Measurements from ENCODE around the gene E2F4.

E2F4 gene, protein sequence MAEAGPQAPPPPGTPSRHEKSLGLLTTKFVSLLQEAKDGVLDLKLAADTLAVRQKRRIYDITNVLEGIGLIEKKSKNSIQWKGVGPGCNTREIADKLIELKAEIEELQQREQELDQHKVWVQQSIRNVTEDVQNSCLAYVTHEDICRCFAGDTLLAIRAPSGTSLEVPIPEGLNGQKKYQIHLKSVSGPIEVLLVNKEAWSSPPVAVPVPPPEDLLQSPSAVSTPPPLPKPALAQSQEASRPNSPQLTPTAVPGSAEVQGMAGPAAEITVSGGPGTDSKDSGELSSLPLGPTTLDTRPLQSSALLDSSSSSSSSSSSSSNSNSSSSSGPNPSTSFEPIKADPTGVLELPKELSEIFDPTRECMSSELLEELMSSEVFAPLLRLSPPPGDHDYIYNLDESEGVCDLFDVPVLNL

DNA sequence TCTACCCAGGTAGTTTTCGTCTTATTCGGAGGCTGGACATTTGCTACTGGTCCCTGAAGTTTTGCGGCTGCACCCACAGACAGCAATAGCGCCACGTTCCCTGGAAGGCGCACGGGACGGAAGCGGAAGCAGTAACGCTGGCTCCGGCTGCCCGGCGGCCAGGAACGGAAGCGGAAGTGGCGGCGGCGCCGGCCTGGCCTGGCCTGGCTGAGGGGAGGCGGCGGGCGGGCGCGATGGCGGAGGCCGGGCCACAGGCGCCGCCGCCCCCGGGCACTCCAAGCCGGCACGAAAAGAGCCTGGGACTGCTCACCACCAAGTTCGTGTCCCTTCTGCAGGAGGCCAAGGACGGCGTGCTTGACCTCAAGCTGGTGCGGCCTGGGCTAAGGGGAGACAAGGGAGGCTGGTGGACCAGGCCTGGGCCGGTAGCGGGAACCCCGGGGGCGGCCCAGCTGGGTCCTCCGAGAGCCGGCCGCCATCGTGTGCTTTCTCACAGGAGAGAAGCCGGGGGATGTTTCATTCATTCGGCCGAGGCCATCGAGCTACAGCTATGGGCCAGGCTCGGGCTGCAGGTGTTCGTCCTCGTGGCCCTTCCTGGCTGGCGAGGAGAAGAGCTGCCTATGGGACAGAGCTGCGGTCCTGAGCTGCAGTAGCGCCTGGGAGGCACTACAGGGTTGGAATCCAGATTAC, at the start of gene E2F4:
Gene E2F4, plus strand, starts transcription at position 161 of the 687 bp plus-strand sequence. Its CDS starts 73 bp downstream, at position 234.
- peak; percentile 41 for DNase-seq

DNA sequence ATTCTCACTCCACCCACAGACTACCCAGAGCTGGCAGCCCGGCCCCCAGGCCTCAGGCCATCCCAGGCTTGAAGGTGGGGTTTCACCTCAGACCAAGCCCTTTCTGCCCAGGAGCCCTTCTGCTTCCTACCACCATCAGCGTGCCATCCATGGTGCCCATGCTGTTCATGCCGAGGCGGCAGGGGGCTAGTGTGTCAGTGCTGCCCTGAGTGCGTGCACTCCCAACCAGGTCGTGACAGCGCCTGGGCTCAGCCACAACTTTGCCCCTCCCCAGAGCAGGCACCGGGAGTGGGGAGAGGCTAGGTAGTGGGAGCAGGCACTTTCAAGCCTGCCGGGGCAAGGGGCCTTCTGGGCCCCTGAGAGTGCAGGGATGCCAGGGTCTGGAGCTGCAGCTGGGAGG, 49.6 kb upstream of the E2F4 start:
- DNase-seq: no peak

GRCh38 chr16:67144943-67145342, 47.0 kb upstream of the E2F4 start:
- no peak for DNase-seq

DNA sequence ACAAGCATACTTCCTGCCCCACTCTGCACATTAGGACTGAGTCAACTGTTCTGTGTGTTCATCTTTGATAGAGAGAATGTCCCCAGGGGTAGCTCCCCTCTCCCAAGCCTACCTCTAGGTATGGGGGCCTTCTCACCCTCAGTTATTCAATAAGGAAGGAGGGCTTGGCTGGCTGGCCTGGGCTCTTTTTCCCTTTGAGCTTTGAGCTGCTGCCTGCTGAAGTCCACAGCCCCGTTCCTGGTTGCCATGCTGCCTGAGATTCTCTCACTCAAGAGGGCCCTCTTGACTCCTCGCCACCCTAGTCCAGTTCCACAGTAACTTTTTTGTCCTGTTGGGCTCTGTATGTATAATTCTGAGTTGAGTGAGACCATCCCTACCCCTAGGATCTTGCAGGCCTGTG, 46.2 kb upstream of the E2F4 start:
- no peak for DNase-seq

GRCh38 chr16:67146523-67147357, 45.2 kb upstream of the E2F4 start:
- DNase-seq: no peak

GRCh38 chr16:67147437-67148140, 44.4 kb upstream of the E2F4 start:
- no peak for DNase-seq

GRCh38 chr16:67148221-67148620, 43.7 kb upstream of the E2F4 start:
- DNase-seq: no peak

DNA sequence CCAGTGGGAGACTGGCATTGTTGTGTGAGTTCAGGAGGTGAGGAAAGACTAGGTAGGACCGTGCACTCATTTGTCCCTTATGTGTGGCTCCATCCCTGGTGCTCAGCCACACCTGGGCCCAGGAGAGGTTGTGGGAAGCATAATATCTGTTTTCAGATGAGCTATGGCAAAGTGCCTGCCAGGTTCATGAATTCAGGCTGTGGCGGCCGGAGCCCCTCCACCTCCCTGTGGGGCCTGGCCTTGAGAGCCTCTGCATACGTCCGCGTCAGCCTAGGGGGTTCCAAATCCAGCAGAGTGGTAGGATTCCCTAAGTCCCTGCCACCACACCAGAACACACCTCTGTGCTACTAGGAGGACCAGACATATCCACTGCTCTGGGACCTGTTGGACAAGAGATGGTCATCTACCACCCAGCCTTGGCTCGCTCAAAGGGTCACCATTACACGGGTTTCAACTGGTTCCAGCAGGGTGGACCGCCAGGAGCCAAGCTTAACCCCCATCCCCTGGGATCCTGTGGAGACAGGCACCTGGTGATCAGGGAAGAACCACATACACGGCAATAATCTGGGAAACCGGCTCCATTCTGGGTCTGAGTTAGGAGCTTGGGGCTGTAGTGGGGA, 43.2 kb upstream of the E2F4 start:
- no peak for DNase-seq

GRCh38 chr16:67149276-67150046, 42.5 kb upstream of the E2F4 start:
- DNase-seq: no peak

DNA sequence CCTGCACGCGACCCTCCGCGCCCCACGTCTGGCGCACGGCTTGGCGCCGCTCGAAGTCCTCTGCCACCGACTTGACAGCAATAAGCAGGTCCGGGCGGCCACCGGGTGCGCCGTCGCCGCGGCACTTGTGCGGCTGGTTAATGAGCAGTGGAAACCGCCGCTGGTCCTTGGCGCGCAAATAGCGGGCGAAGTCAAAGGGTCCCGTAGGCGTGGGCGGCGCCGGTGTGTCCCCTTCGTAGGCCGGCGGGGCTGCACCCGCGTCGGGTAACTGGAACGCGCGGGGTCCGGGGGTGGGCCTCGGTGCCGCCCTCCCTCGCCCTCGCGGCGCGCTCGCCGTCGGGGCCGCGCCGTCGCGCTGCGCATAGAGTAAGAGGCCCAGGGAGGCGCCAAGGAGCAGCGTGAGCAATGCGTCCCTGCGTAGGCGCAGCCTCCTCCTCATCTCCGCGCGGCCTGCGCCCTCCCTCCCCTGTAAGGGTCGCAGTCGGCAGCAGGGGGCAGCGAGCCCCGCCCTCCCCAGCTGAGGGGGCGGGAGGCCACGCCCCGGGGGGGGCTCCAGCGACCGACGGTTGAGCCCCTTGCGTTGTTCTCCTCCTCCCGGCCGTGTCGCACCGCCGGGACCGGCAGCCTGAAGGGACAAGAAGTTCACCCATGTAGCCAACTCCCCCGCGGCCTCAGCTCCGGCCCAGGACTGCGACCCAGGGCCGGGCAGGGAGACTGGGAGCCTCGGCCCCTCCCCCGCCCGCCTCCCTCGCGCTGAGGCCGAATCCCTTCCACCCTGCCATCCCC, 41.7 kb upstream of the E2F4 start:
- no peak for DNase-seq

GRCh38 chr16:67150833-67151396, 41.0 kb upstream of the E2F4 start, which contains the start of gene B3GNT9:
Gene B3GNT9, minus strand, starts transcription at chr16:67150998. Its CDS starts 513 bp downstream, at chr16:67150485.
- DNase-seq: no peak

GRCh38 chr16:67151431-67152097, 40.4 kb upstream of the E2F4 start:
- DNase-seq: no peak

DNA sequence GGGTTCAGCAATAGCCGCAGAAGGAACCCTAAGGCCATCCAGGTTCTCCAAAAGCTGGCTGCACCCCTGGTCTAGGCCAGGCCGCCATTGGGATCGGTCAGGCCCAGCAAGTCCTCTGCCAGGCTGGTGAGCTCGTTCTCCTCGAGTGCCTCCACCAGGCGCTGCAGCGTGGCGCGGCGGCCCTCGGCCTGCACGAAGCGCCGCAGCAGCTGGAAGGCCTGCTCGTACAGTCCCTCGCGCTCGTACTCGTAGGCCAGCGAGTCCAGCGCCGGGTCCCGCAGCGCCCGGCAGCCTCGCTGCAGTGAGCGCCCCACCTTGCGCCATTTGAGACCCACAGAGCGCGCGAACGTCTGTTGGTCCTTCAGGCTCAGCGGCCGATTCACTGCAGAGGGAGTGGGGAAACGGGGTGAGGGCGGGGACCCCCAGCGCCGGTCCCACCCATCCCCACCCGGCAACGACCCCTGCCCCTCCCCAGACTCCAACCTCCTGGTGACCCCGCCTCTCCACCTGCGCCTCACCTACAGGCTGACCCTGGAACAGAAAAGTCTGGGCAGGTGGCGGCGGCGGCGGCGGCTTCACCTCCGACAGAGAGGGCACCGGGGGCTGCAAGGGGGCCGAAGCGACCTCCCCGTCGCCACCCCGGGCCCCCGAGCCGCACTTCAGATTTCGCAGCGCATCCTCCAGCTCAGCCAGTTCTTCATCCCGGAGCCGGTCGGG, 37.2 kb upstream of the E2F4 start:
- DNase-seq: no peak

DNA sequence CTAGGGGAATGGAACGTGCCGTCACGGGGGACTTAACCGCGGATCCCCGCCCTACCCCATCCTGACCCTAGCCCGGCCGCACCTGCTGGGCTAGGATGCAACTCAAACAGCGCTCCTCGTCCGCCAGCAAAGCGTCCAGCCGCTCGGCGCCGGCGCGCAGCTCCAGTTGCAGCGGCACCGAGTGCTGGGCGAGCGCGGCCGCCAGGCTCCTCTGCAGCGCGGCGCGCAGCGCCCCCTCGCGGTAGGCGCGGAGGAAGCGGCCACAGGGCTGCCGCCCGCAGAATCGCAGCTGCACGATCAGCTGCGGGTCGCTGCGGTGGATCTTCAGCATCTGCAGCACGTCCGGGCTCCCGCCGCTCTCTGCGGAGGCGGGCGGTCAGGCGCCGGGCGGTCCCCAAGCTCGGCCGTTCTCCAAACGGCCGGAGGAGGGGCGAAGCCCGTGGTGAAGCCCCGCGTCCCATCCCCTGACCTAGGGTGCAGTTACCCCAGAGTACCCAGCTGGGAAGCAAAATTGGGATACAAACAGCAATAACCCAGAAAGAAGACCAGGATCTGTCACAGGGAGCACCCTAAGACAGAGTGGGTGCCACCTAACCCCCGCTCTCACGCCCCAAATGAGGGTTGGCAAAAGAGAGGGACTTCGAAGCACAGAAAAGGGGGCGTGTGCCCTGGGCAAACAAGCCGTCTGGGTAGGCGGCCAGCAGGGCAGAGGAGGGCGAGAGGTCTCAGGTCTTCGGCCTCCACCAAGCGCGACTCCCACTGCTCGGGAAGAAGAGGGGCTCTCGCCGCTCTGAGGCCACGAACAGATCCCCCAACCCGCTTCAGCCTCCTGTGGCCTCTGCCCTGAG, 36.4 kb upstream of the E2F4 start:
- peak; percentile 35 for DNase-seq

DNA sequence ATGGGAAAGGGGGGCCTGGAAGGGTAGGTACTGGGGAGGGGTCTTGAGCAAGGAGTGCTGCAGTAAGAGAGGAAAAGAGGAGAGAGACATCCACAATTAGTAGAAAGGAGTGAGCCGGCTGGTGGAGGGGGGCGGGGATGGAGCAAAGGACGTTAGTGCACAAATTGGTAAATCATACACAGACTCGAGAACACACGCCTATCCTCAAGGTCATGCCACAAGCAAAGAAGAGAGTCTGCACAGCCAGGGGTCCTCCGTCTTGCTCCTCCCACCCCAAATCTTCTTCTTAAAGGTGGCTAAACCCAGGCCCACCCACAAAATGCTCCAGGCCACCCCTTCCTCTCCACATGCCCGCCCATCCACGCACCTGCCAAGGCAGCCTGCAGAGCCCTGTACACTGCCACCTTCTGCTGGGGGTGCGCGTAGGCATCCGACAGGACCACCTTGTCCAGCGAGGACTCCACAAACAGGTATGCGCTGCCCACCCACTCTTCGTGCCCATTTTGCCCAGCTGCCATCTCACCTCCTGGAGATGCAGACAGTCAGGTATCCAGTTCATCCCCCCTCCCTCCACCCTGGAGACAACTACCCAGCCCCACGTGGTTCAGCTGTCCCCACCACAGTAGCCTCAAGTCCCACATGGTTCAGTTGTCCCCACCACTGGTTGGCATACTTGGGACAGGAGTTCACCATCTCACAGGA, 35.7 kb upstream of the E2F4 start:
- DNase-seq: no peak

- no peak for DNase-seq
Measured at GRCh38 chr16:67157106-67157748, 34.7 kb upstream of the E2F4 start.
